Measurements from ENCODE around the gene TMEM100. TPM values are rescaled to one million over a fixed set of nuclear protein-coding genes. Genes with fewer than 3 reads are reported as not detected.

Gene TMEM100
- total and polyA plus RNA-seq, 2 of the 8 experiments (the other 6 are each of a cell fraction or from before 2014, with no cell fraction given), result 0.36 to 0.48 TPM

- Histone ChIP-seq H2BK15ac (ENCODE audit: low read length) (no peak overlapping the region), H2AK5ac (ENCODE audit: low read depth, low read length) (no peak overlapping the region), H3K79me2 (ENCODE audit: control insufficient read depth in 1 of 2, insufficient read depth in 2 of 2, low read length in 2 of 2) (no peaks in the 10 kb centered on the region), H2BK12ac (ENCODE audit: low read depth, low read length) (no peak overlapping the region), H3K27ac (ENCODE audit: low read depth, low read length) (no peak overlapping the region), H3K4me2 (ENCODE audit: insufficient read depth in 1 of 2, low read depth in 2 of 2, low read length in 2 of 2) (no peak overlapping the region), H4K20me1 (replicated peaks in 1 of 2; ENCODE audit: control insufficient read depth in 1 of 2, insufficient read depth in 2 of 2, low read length in 2 of 2) (no peaks in the 10 kb centered on the region), H3K23ac (ENCODE audit: insufficient read length) (no peak overlapping the region), H3K9me3 (ENCODE audit: insufficient read depth in 2 of 2, low read depth in 1 of 2, low read length in 1 of 2) (no peaks in the 10 kb centered on the region), H3K4ac (replicated peaks; ENCODE audit: insufficient read length, low read depth, low read length) (no peak overlapping the region), H2BK5ac (ENCODE audit: low read depth, low read length) (no peak overlapping the region), H3K79me1 (ENCODE audit: low read depth, low read length) (no peaks in the 10 kb centered on the region), H4K5ac (ENCODE audit: insufficient read length, low read depth, low read length) (no peak overlapping the region), H3K27me3 (replicated peaks in 1 of 4; ENCODE audit: control insufficient read depth in 3 of 4, extremely low read depth in 1 of 4, insufficient read depth in 3 of 4, low read length in 3 of 4) (no peaks in the 10 kb centered on the region), H2BK120ac (replicated peaks; ENCODE audit: low read depth, low read length) (no peak overlapping the region), H3K4me1 (replicated peaks in 1 of 4; ENCODE audit: control insufficient read depth in 3 of 4, insufficient read depth in 4 of 4, low read length in 3 of 4) (no peaks in the 10 kb centered on the region; a peak in 1 of 7 replicates), H2AFZ (ENCODE audit: low read length) (no peak overlapping the region), H3K18ac (ENCODE audit: extremely low read depth, low read length) (no peak overlapping the region), H4K8ac (ENCODE audit: extremely low read depth, insufficient read depth, low read length) (no peak overlapping the region), H3K36me3 (ENCODE audit: control insufficient read depth in 2 of 4, insufficient read depth in 4 of 4, low read length in 3 of 4) (no peaks in the 10 kb centered on the region), H2BK20ac (ENCODE audit: low read length) (no peak overlapping the region), H3K56ac (replicated peaks; ENCODE audit: insufficient read length, low read depth, low read length) (peak overlapping the region; percentile 35), H4K91ac (replicated peaks; ENCODE audit: insufficient read length, low read length) (no peak overlapping the region), H3K4me3 (ENCODE audit: extremely low read depth in 1 of 4, insufficient read depth in 2 of 4, low read depth in 3 of 4, low read length in 4 of 4) (no peak overlapping the region), H3K9ac (replicated peaks in 1 of 4; ENCODE audit: extremely low read depth in 1 of 4, low read depth in 3 of 4, low read length in 3 of 4) (no peak overlapping the region), H3K14ac (ENCODE audit: insufficient read length) (no peak overlapping the region), H3K23me2 (ENCODE audit: low read depth, low read length) (no peaks in the 10 kb centered on the region)
- ChIA-PET CTCF (ENCODE audit: partially characterized antibody) (interaction anchor here (1.2 kb wide), 1 partner anchor 237 kb away, joined by 5 read pairs; no protein-coding TSS in a partner anchor), POLR2A (ENCODE audit: partially characterized antibody) (no interaction called here)
- TF ChIP-seq CBX5 (IDR thresholded peaks at IDR 0.05; ENCODE audit: low read depth, low read length) (no peak), SUZ12 (IDR thresholded peaks at IDR 0.05; ENCODE audit: low read length) (no peak), SP4 (IDR thresholded peaks at IDR 0.05; ENCODE audit: low read length) (no peak), CHD2 (IDR thresholded peaks at IDR 0.05; ENCODE audit: low read length) (no peak), NANOG (IDR thresholded peaks at IDR 0.05; ENCODE audit: insufficient read depth, low read depth, low read length, poor library complexity, severe bottlenecking) (no peak), SP2 (IDR thresholded peaks at IDR 0.05; ENCODE audit: low read length) (no peak), SP1 (IDR thresholded peaks at IDR 0.05; ENCODE audit: low read depth, low read length) (no peak), TBP (IDR thresholded peaks at IDR 0.05; ENCODE audit: low read depth, low read length) (no peak), TAF1 (IDR thresholded peaks at IDR 0.05; ENCODE audit: low read depth, low read length) (no peak)
- FAIRE-seq (no peak), DNase-seq (ENCODE audit: low read depth in 1 of 2, low spot score in 2 of 2) (no peak)
- 96% methylated on average over 6 of the region's 6 CpGs; no CpG with 5 or more reads in 1 of the 2 experiments for WGBS, 2 experiments (ENCODE audit: extremely low coverage in 1 of 2, insufficient coverage in 1 of 2, insufficient read length in 1 of 2, insufficient replicate concordance in 2 of 2, low coverage in 1 of 2, low lambda C conversion rate in 2 of 2, missing lambda C conversion rate in 1 of 2)
Measured at GRCh38 chr17:55763856-55764255, 41.2 kb upstream of the TMEM100 start.

Data from H1 (cell line).